Keratinocyte (primary cell): Measurements from ENCODE around the gene ABHD12B. TPM values are rescaled to one million over a fixed set of nuclear protein-coding genes. Genes with fewer than 3 reads are reported as not detected.

ENCODE experiments used
- DNase-seq: peaks from one replicate; pipeline ENCODE4 v3.0.0-alpha.2; 2011; ENCODE audit warnings: low read depth, missing footprints, low spot score
- FAIRE-seq: peaks from 2 replicates; lab custom pipeline; 2011; peaks lifted over from hg19 to GRCh38; lab: Jason Lieb, UNC
- H2AFZ ChIP-seq: 2 replicates; pipeline ENCODE4 v1.6.0; 2012; ENCODE audit warnings: low read length, control low read depth, inconsistent platforms; ENCODE audit not compliant: control insufficient read depth
- H3K27ac ChIP-seq: 2 replicates; pipeline ENCODE4 v1.5.1; 2011; ENCODE audit warnings: low read length; ENCODE audit not compliant: control insufficient read depth, insufficient read depth
- H3K27me3 ChIP-seq: 3 replicates; pipeline ENCODE4 v1.6.0; 2011; ENCODE audit warnings: low read length; ENCODE audit not compliant: control insufficient read depth, insufficient read depth; ENCODE audit errors: extremely low read depth
- H3K36me3 ChIP-seq, 2 experiments: 2 replicates in 1 of 2; 3 replicates in 1 of 2; pipeline ENCODE4 v1.5.1; 2011; ENCODE audit warnings: low read length in 2 of 2, mild to moderate bottlenecking in 1 of 2; ENCODE audit not compliant: control insufficient read depth in 2 of 2, insufficient read depth in 2 of 2; ENCODE audit errors: extremely low read depth in 1 of 2
- H3K4me1 ChIP-seq: 3 replicates; pipeline ENCODE4 v1.5.1; 2011; ENCODE audit warnings: low read length; ENCODE audit not compliant: control insufficient read depth, insufficient read depth; ENCODE audit errors: extremely low read depth
- H3K4me2 ChIP-seq: 3 replicates; pipeline ENCODE4 v1.6.0; 2011; ENCODE audit warnings: low read depth, low read length; ENCODE audit not compliant: control insufficient read depth, insufficient read depth; ENCODE audit errors: extremely low read depth
- H3K4me3 ChIP-seq, 3 experiments: fragments of 200-600 bp in 1 of 3; sonication (generic) in 1 of 3; 2 replicates in 2 of 3; 3 replicates in 1 of 3; pipeline ENCODE4 v1.5.1; 2011 to 2016; ENCODE audit warnings: low read length in 3 of 3, mild to moderate bottlenecking in 3 of 3, control low read depth in 2 of 3, inconsistent platforms in 1 of 3, low read depth in 1 of 3, mixed read lengths in 1 of 3, mixed run types in 1 of 3, moderate library complexity in 1 of 3; ENCODE audit not compliant: control insufficient read depth in 2 of 3, insufficient read depth in 2 of 3; ENCODE audit errors: extremely low read depth in 1 of 3
- H3K79me2 ChIP-seq: 2 replicates; pipeline ENCODE4 v1.6.0; 2012; ENCODE audit warnings: low read length; ENCODE audit not compliant: control insufficient read depth, insufficient read depth
- H3K9ac ChIP-seq: 3 replicates; pipeline ENCODE4 v1.6.0; 2011; ENCODE audit warnings: low read length; ENCODE audit not compliant: control insufficient read depth, insufficient read depth; ENCODE audit errors: extremely low read depth
- H3K9me1 ChIP-seq: 3 replicates; pipeline ENCODE4 v1.6.0; 2011; ENCODE audit warnings: low read length; ENCODE audit not compliant: control insufficient read depth, insufficient read depth; ENCODE audit errors: extremely low read depth
- H3K9me3 ChIP-seq: 2 replicates; pipeline ENCODE4 v1.5.1; 2012; ENCODE audit warnings: low read depth, low read length; ENCODE audit not compliant: control insufficient read depth
- H4K20me1 ChIP-seq: 3 replicates; pipeline ENCODE4 v1.6.0; 2011; ENCODE audit warnings: low read length; ENCODE audit not compliant: control insufficient read depth, insufficient read depth; ENCODE audit errors: extremely low read depth
- EZH2 ChIP-seq: IDR thresholded peaks from one replicate; pipeline ENCODE4 v1.6.1; 2012; ENCODE audit warnings: inconsistent platforms, mild to moderate bottlenecking, low read length, moderate library complexity
- dilution Hi-C: fragments of 300-500 bp; cut with MboI; formaldehyde crosslinking; loops from one replicate; pipeline ENCODE4 v1.7.0; 2020; ENCODE audit warnings: low sequenced_read_pairs; ENCODE audit not compliant: extremely low pct_ligation_motif_present
- polyA plus RNA-seq, 5 experiments: library from polyadenylated mRNA; depleted of rRNA in 3 of 5; stranded (reverse) in 3 of 5; stranded (forward) in 1 of 5; unstranded in 1 of 5; fragments of >200 nt; gene quantifications; 1 replicate in 1 of 5; 2 replicates in 3 of 5; 3 replicates in 1 of 5; pipeline versions ENCODE4 v1.2.1 to v1.2.3, GENCODE V29; 2011 to 2012; ENCODE audit warnings: missing spikeins in 2 of 5, low read depth in 1 of 5, low replicate concordance in 1 of 5
- TF ChIP-seq, protein P1 (sequence below), 3 experiments: IDR thresholded peaks in 1 of 3; conservative IDR thresholded peaks in 1 of 3; optimal IDR thresholded peaks in 1 of 3; 2 replicates in 2 of 3; 3 replicates in 1 of 3; pipeline versions ENCODE3 to v1.5.1; 2011; ENCODE audit warnings: low read length in 3 of 3, mild to moderate bottlenecking in 3 of 3, moderate library complexity in 2 of 3, control low read depth in 1 of 3, inconsistent platforms in 1 of 3; ENCODE audit not compliant: insufficient read depth in 2 of 3; ENCODE audit errors: extremely low read depth in 1 of 3

Gene ABHD12B
- polyA plus RNA-seq, 1 donor (not counting 4 experiments of a cell fraction or from before 2014, with no cell fraction given) = not detected

DNA sequence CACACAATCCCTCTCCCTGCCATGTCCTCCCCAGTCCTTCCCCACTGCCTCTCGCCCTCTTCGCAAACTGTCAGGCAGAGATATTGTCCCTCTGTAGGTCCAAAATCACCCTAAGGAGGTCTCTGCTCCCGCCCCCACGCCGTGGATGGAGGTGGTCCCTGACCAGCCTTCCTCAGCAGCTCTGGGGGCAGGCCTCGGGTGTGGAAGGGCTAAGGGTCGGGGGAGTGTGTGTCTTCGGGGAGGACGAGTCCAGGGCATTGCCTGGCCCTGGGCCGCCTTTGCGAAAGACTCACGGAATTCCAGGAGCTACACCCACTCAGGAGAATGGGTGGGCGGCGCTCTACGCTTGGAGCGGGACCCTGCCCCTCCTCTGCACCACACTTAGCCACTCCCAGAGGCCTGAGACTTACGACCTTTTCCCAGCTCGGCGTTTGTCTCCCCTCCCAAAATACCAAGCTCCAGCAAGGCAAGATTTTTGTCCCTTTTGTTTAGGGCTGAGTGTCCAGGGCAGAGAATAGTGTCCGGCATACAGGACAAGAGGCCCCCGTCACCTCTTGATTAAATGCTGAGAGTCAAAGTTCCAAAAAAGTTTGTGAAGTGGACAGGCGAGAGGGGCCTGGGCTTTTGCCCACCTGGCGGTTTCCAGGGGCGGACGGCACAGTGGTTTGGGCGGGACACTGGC lies 71.5 kb downstream of the ABHD12B start:
- peak overlapping the region; percentile 85 for H3K27ac ChIP-seq
- peak overlapping the region; percentile 96 to 98 (median 96) for H3K4me3 ChIP-seq
- peak overlapping the region; percentile 89 for H3K4me2 ChIP-seq
- H3K27me3 ChIP-seq = no peaks in the 10 kb centered on the region
- dilution Hi-C loops = no loop called here
- no peaks in the 10 kb centered on the region for H3K9me3 ChIP-seq
- peaks cover 2 to 9% of the 10 kb centered on the region in 2 experiments for H3K36me3 ChIP-seq
- FAIRE-seq (peak; percentile 44), DNase-seq (no peak)
- no peaks in the 10 kb centered on the region for H3K9me1 ChIP-seq
- peak overlapping the region; percentile 50 for H2AFZ ChIP-seq
- H3K9ac ChIP-seq = peak overlapping the region; percentile 85
- H4K20me1 ChIP-seq = no peaks in the 10 kb centered on the region
- peaks cover 32% of the 10 kb centered on the region for H3K4me1 ChIP-seq
- H3K79me2 ChIP-seq = peaks cover 47% of the 10 kb centered on the region
- TF ChIP-seq, protein P1, sequence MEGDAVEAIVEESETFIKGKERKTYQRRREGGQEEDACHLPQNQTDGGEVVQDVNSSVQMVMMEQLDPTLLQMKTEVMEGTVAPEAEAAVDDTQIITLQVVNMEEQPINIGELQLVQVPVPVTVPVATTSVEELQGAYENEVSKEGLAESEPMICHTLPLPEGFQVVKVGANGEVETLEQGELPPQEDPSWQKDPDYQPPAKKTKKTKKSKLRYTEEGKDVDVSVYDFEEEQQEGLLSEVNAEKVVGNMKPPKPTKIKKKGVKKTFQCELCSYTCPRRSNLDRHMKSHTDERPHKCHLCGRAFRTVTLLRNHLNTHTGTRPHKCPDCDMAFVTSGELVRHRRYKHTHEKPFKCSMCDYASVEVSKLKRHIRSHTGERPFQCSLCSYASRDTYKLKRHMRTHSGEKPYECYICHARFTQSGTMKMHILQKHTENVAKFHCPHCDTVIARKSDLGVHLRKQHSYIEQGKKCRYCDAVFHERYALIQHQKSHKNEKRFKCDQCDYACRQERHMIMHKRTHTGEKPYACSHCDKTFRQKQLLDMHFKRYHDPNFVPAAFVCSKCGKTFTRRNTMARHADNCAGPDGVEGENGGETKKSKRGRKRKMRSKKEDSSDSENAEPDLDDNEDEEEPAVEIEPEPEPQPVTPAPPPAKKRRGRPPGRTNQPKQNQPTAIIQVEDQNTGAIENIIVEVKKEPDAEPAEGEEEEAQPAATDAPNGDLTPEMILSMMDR (optimal IDR thresholded peaks at IDR 0.05 in 1 of 3, IDR thresholded peaks at IDR 0.05 in 1 of 3, conservative IDR thresholded peaks at IDR 0.05 in 1 of 3; ENCODE audit: extremely low read depth in 1 of 3, insufficient read depth in 2 of 3, low read length in 3 of 3) = no peak
- TF ChIP-seq EZH2 = no peak

DNA sequence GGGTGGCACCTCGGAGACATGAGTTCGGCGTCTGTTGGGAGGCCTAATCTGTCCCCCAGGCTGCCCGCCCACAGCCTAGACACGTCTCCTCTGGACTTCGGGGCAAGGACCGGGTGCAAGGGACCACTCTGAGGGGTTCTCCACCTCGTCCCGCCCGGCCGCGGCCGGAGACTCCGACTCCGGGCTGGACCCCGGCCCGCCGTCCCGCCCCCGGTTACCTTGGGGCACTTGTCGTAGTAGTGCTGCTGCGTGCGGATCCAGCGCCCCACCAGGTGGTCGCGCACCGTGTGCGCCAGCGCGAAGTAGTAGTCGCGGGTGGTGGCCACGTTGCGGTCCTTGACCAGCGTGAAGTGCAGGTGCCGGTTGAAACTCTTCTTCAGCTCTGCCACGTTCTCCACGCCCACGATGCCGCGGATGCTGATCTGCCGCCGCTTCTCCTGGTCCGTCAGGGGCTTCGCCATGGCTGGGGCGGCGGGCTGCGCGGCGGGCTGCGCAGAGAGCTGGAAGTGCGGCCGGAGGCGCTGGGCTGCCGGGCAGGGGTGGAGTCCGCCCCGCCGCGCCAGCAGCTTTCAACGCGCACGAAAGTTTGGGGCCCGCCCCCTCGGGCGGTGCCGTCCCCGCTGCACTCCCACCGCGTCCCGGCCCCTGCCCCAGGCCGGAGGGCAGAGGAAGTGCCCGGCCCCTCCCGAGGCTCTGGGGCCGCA lies 72.2 kb downstream of the ABHD12B start, which contains the start of gene PYGL:
Gene PYGL (minus strand): TSS at position 541 of the 704 bp plus-strand sequence. CDS start 80 bp downstream, at position 461.
- FAIRE-seq (no peak), DNase-seq (no peak)
- no peaks in the 10 kb centered on the region for H3K9me3 ChIP-seq
- TF ChIP-seq, protein P1 (optimal IDR thresholded peaks at IDR 0.05 in 1 of 3, IDR thresholded peaks at IDR 0.05 in 1 of 3, conservative IDR thresholded peaks at IDR 0.05 in 1 of 3; ENCODE audit: extremely low read depth in 1 of 3, insufficient read depth in 2 of 3, low read length in 3 of 3) = no peak
- TF ChIP-seq EZH2 = no peak
- H3K9ac ChIP-seq = peak within 1 kb of the TSS; percentile 85
- H3K4me3 ChIP-seq = peak within 1 kb of the TSS; percentile 96 to 98 (median 96)
- peaks cover 29% of the 10 kb centered on the region for H3K4me1 ChIP-seq
- no peaks in the 10 kb centered on the region for H3K27me3 ChIP-seq
- peaks cover 43% of the 10 kb centered on the region for H3K79me2 ChIP-seq
- H3K4me2 ChIP-seq = peak within 1 kb of the TSS; percentile 89
- peak within 1 kb of the TSS; percentile 84 for H2AFZ ChIP-seq
- no peaks in the 10 kb centered on the region for H3K9me1 ChIP-seq
- no peaks in the 10 kb centered on the region for H4K20me1 ChIP-seq
- dilution Hi-C loops = no loop called here
- peak within 1 kb of the TSS; percentile 85 for H3K27ac ChIP-seq
- H3K36me3 ChIP-seq = peaks cover 2 to 9% of the 10 kb centered on the region in 2 experiments
